ENCODE measurements around the gene TRMT10C.
A peak's percentile ranks its signal among the peaks of the same experiment; 100 is the strongest.
"Not testable (repeated sequence)": the region's sequence is repeated elsewhere in the genome, so short reads cannot be mapped to it uniquely, and the experiment has no call there.

TRMT10C gene

DNA sequence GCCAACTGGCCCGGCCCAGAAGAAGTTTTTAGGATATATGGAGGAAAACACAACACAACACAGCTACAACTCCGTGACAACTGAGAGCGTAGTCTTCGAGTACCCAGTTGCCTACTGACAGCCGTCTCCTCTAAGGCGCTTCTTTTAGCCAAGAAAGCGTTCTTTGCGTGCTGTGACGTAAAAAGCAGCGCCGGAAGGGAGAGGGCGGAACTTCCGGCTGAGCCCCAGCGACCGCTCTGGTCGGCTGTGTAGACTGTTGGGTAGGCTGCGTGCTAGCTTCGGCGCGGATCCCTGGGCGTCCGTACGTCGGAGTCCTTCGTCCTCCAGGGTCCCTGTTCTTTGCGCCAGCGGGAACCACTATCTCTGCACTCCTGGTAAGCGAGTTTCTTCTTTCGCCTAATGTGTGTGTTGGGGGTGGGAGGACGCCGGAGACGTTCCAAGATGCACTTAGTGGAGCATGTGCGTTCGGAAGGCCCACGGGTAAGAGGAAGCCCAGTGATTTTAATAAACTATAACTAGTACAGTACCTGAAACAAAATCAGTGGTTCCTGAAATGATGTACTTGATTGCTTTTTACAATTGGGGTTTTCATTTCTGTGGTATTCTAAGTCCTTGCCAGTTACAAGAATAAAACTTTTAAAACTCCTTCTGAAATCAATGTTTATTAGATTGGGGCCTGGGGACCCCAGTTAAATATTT lies at the start of gene TRMT10C:
TRMT10C (plus strand) TSS at position 239 of the 699 bp plus-strand sequence. CDS start 2,914 bp downstream, outside the sequence.
- peak; percentile 78 for DNase-seq

DNA sequence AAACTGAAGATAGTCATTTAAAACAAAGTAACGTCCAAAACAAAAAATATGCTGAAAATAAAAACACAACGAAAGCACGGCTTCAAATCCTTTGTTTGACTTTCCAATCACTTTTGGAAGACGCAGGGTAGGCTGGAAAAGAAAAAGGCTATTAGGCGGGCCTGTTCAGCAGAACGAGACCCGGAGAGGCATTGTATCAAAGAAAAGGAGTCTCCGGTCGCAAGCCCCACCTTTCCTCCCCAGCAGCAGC lies 49.3 kb upstream of the TRMT10C start:
- DNase-seq = no peak

DNA sequence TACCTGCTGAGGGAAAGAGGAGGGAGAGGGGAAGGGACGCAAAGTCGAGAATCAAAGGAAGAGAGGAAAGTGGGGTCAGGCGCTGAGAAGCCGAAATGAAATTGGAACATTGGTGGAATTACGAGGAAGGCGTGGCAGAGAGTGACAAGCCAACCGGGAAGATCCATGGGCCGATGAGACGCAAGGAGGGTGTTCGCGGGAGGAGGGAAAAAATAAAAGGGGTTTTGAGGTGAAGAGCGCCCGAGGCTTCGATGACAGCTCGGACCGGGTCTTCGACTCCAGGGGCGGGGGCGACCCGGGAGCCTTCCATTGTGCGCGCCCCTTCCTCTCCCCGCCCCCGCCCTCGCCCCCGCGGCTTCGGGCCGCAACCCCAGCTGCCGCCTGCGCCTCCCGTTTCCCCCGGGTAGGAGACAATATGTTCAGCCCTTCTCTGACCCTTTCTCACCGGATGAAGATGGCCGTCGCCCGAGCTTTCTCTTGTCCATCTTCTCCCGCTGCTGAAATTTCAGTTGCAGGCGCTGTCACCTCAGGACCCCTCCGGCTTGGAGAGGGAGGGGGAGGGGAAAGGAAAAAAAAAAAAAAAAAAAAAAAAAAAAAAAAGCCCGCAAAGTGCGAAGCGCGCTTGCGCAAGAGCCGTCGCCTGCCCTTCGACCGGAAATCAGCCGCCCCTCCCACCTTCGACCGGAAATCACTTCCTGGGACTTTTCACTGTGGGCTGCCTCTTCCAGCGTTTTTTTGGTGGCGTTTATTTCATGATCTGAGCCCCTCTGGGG lies 48.8 kb upstream of the TRMT10C start, which contains the start of gene SENP7:
SENP7 (minus strand) TSS at position 567 of the 773 bp plus-strand sequence; CDS start at position 485, 82 bp downstream.
- peak; percentile 63 for DNase-seq

DNA sequence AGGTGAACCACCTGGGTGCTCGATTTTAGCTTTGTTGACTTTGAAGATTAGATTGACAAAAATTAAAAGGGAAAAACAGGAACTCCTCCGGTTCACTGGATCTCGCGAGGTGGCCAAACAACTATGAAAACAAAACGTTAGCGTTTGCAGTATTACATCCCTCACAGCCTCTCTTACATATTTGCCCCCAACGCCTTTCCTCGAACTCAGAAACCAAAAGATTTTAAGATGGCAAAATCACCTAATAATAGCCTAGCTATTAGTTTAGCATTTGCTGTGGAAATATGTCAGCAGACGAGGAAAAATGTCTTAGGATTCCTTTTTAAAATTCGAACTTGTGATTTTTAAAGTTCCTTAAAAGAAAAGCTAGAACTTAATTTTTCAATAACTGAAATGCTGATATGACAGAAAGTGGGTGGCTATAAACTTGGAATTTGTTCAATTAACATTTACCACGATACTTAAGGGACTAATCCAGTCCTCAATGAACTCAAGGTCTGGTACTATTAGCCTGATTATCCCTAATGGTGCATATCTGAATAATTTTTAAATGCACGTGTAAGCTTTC lies 48.2 kb upstream of the TRMT10C start:
- no peak for DNase-seq

DNA sequence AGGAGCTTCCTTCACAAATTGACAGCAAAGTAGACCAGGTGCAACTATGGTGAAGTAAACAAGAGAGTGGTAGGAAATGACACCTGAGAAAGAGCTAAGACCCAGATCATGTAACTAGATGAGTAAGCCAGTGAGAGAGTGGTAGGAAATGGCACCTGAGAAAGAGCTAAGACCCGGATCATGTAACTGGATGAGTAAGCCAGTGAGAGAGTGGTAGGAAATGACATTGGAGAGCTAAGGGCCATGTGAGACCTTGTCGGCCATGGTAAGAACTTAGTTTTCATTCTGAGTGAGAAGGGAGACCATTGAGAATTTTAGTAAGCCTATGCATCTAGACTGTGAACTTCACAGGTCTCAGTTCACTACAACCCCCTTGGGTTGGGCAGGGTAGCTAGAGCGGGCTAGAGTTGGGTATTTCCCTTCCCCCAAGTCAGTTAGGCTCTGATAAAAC lies 43.2 kb upstream of the TRMT10C start:
- DNase-seq = no peak

DNA sequence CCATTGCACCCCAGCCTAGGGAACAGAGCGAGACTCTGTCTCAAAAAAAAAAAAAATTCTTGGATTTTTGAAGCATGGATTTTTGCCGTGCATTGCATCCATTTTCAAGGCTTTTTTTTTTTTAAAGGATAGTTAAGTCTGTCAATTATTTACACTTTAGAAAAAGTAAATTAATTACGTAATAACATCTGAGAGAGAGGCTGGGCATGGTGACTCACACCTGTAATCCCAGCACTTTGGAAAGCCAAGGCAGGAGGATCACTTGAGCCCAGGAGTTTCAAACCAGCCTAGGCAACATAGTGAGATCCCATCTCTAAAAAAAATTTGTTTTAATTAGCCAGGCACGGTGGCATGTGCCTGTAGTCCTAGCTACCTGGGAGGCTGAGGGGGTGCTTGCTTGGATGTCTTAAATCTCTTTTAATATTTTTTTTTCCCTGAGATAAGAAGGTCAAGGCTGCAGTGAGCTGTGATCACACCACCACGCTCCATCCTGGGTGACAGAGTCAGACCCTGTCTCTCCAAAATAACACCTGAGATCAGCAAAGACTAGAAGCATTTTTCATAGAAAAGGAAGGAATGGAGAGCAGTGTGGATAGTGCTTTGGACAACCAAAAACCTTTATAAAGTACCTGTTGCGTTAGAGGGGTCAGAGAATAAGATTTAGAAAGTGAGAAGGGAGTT lies 41.8 kb upstream of the TRMT10C start:
- no peak for DNase-seq

DNA sequence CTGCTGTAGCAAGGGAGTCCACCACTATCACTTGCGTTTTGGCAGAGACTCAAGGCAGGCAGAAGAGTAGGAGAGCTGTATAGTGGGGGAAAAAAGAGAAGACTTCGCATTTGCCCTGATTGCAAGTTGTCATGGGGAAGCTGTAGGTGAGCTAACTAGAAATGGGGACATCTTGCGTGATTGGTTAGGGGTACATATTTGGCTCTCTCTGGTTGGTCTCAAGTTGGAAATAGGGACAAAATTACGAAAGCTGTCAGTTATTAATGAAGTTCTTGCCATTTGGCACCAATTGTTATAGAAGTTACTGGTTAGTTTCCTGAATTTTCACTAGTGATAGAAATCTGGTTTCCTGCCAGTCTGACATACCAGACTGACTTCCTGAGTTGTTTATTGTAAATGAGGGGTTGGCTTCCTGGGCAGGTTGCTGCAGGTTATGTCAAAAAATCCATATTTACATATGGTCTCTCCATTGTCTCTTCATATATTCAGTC lies 40.4 kb upstream of the TRMT10C start:
- DNase-seq = no peak

DNA sequence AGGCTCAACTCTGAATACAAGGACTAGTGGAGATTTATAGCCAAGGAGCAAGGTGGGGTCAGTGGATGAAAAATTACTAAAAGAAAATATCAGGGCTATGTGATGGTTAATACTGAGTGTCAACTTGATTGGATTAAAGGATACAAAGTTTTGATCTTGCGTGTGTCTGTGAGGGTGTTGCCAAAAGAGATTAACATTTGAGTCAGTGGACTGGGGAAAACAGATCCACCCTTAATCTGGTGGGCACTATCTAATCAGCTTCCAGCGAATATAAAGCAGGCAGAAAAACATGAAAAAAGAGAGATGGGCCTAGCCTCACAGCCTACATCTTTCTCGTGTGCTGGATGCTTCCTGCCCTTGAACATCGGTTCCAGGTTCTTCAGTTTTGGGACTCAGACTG lies 34.2 kb upstream of the TRMT10C start:
- no peak for DNase-seq

DNA sequence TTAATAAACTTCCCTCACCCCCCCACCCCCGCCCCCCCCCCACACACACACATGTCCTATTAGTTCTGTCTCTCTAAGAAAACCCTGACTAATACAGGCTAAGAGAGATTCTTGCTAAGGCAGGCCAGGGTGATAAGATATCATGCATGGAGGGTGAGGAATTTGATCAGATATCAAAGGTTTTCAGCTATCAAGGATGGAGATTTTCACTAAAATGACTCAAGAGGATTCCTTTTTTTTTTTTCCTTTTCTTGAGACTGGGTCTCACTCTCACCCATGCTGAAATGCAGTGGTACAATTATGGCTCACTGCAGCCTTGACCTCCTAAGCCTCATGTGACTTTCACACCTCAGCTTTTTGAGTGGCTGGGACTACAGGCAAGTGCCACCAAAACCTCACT lies 33.8 kb upstream of the TRMT10C start:
- no peak for DNase-seq

DNA sequence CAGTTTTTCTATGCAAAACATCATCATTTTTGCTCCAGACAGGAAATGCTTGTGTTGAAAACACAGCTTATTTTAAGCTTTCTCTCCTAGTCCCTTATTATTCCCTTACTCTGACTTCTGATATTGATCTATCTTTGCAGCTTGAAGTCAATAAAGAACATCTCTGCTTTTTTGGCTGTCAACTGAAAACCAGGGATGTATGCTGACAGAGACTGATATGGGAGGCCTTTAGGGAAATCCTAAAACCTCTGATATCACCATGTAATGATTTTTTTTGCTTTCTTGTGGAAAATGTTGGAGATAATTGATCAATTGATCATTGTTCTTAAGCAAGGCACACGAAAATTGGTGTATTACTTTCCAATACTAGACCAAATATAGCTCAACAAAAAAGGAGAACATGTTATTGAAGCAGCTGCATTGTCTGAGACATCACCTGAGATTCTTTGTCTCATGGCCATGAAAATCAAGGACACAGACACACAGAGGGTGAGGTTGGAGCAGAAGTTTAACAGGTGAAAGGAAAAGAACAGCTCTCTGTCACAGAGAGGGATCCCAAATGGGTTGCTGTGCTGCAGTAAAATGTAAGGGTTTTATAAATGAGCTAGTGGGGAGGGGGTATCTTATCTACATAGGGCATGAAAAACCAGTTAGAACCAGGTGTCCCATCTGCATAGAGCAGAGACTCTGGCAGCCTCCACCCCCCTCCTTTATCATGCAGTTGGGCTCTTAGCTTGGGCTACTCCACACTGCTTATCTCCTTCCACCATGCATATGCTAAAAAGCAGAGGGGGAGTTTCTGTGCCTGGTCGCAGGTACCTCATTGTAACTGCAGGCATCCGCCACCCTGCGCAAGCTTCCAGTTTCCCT lies 31.6 kb upstream of the TRMT10C start:
- DNase-seq = no peak

DNA sequence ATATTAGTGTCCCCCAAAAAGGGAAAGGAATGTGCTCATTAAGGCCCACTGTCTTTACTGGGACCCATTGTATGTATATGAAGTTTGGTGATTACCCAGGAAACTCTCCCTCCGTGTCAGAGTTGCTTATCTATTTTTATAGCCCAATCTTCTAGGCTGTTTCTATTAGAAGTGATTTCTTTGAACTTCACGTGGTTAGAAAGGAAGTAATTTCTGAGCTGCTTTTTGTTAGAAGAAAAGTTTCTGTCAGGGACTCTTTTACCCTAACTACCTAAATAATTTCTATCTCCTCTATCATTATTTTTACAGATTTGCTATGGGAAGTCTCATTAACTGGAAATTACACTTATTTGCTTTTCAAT lies 31.0 kb upstream of the TRMT10C start:
- DNase-seq = no peak

DNA sequence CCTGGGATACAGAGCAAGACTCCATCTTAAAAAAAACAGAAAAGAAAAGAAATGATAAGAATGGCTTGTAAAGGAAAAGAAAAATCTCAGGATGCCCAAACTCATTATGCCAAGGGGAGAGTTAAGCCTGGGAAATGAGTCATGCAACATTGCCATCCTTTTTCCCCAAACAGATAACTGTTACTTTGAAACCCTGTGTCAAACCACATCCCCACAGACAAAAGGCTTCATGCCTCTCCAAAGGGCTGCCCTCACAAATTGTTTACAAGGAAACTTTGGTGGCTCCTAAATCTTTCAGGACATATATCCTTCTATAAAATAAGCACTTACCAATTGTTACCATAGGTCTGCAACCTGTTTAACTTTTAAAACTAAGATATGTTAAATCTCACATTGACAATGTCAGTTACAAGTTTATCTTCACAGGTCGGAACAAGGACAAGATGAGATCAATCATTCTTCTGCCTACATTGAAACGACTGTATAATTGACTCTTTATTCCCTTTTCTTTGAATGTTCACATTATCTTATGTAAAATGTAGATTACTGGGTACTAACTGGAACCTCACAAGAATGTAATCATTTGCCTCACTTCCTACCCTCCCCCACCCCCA lies 30.1 kb upstream of the TRMT10C start:
- DNase-seq = no peak

DNA sequence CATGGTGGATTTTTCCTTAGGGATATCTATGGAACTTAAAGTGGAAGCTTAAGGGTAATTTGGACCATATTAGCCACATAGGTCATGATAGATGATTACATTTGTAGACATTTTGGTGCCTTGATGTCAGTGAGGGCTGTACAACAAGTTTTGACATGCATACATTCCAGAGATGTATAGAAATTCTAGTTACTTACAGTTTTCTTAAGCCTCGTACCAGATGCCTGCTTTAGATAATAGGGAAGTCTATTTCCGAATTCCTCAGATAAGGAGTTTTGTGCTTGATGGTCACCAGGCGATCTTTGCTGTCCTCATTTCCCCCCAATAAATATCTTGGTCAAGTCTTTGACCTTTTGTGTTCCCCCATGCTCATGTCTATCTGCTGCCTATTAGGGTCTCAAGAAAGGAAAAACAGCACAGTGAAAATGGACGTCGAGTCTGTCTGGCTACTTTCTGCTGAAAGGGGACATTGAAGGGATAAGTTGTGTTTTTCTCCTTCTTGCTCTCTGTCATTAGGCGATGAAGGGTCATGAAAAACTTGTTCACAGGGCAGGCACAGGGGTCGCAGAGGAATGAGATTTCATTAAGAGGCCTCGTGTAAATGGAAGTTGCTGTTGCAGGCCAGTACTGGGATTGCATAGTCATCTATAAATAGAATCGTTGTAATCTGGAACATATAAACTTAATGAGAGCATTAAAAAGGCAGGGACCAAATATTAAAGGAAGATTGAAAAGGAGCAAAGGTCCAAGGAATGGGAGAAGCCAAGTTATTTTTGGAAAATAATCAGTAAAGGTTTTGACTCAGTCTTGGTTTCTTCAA lies 28.7 kb upstream of the TRMT10C start:
- no peak for DNase-seq

DNA sequence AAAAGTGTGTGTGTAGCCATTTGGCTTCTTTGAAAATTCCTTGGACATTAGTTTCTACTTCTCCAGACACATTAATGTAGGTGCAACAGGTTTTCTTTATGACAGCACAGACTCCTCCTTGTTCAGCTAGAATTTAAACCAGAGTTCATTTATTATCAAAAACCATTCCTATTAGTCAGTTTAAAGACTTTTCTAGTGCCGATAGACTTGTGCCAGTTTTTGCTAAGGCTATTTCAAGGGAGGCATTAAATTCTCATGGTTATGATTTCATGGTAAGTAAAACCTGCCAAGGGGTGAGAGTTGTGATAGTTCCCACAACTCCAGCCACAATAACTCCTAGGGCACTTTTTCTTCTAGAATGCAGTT lies 28.1 kb upstream of the TRMT10C start:
- DNase-seq = no peak

DNA sequence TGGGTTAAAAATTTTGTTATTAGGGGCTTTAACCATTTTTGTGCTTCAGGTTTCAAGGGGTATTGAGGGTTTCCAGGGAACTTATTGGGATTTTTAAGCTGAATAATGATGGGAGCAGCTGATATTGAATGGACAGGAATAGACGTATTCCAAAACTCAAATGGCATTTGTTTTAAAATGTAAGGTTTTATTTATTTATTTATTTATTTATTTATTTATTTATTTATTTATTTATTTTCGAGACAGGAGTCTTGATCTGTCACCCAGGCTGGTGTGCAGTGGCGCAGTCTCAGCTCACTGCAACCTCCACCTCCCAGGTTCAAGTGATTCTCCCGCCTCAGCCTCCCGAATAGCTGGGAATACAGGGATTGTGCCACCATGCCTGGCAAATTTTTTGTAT lies 26.4 kb upstream of the TRMT10C start:
- DNase-seq = no peak

DNA sequence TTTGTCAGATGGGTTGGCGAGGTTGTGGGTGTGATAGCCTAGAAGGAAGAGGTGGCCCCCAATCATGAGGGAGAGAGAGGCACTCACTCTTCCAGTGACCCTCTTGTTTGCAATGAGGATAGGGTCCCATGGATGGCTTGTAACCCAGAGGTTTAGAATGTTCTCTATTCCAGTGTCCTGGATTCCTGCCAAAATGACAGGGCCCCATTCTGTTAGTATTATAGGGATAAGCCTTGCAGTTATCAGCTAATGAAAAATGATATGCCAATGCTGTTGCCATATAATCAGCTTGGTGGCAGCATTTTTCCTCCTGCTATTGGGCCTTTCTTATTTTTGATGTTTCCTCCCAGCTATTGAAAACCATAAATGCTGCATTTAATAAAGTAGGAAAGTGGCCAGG lies 25.4 kb upstream of the TRMT10C start:
- DNase-seq = no peak

DNA sequence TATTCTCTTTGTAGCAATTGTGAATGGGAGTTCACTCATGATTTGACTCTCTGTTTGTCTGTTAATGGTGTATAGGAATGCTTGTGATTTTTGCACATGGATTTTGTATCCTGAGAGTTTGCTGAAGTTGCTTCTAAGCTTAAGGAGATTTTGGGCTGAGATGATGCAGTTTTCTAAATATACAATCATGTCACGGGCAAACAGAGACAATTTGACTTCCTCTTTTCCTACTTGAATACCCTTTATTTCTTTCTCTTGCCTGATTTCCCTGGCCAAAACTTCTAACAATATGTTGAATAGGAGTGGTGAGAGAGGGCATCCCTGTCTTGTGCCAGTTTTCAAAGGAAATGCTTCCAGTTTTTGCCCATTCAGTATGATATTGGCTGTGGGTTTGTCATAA lies 24.7 kb upstream of the TRMT10C start:
- DNase-seq = not testable (repeated sequence)

DNA sequence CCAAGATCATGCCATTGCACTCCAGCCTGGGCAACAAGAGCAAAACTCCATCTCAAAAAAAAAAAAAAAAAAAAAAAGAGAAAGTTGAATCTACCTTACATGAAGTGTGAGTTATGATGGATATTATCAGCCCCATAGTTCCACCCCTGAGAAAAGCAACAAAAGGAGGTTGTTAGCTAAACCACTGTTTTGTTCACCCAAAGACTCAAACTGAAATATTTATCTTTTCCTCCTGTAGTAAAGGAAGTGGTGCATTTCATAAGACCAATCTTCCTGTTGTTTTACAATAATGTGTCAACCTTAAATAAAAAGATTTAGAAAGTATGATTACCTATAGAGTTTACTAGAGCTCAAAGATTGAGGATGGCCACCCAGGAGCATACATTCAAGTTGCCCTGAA lies 18.7 kb upstream of the TRMT10C start:
- DNase-seq = no peak

DNA sequence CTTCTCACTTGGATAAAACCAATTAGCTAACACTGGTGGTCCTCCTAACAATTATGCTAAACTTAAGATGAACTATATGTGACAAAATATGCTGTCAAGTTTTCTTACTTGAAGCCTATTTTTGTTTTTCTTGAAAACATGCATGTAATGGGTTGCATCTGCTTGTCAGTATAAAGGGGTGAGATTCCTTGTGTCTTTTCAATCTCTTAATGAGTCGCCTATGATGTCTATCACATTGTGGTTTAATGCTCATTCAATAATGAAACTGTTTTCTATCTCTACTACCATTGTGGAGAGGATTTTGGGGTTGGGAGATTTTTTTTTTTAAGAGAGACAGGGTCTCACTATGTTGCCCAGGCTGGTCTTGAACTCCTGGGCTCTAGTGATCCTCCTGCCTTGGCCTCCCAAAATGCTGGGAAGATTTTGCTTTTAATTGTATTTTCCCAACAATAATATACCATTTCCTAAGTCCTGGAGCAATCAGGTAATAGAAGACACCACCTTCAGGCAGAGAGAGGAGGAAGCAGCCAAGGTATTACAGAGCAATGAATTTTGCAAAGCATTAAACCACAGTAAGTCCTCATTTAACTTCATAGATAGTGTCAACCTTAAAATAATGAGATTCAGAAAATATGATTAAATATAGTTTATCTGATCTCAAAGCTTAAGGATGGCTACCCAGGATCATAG lies 17.4 kb upstream of the TRMT10C start:
- DNase-seq = no peak

DNA sequence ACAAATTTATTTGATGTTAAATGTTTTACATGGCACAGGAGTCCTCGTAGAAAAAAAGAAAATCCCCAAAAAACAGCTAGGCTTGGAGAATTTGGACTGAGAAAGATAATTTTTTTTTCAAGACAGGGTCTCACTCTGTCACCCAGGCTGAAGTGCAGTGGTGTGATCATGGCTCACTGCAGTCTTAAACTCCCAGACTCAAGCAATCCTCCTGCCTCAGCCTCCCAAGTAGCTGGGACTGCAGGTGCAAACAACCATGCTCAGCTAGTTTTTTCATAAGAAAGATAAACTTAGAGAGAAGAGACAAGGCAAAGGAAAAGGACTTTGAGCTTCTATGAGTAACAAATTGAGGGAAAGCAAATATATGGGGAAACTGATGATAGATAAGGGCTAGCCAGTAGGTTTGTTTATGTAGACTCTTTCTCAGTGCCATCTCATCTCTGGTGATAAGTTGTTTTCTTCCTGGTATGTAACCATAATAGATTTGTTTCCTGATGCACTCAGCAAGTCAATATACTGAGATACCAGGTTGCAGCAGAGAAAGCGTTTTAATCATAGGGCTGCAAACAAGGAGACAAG lies 13.1 kb upstream of the TRMT10C start:
- DNase-seq = no peak
